ENCODE results near the gene BOLA3.
"Not testable (repeated sequence)": the region's sequence is repeated elsewhere in the genome, so short reads cannot be mapped to it uniquely, and the experiment has no call there.

Gene BOLA3

GRCh38 chr2:74093426-74093825, 54.3 kb downstream of the BOLA3 start:
- WGBS, 2 experiments (ENCODE audit: insufficient coverage in 2 of 2) = 92 to 93% methylated on average over 9 to 13 of the region's 13 CpGs
- Histone ChIP-seq H3K36me3 (ENCODE audit: control insufficient read depth, insufficient read depth, low read length) (peaks cover 76% of the 10 kb centered on the region), H3K4me3 (ENCODE audit: extremely low read depth, insufficient read depth, low read length, poor library complexity, severe bottlenecking) (no peak overlapping the region)

GRCh38 chr2:74092275-74092674, 55.4 kb downstream of the BOLA3 start:
- Histone ChIP-seq H3K27ac (ENCODE audit: low read depth, low read length, severe bottlenecking) (no peak overlapping the region), H3K9me3 (ENCODE audit: control insufficient read depth, low read length) (no peaks in the 10 kb centered on the region), H3K36me3 (ENCODE audit: control insufficient read depth, insufficient read depth, low read length) (peaks cover 79% of the 10 kb centered on the region), H3K4me1 (ENCODE audit: control insufficient read depth, insufficient read depth, low read length, poor library complexity, severe bottlenecking) (peaks cover 19% of the 10 kb centered on the region), H3K4me3 (ENCODE audit: extremely low read depth, insufficient read depth, low read length, poor library complexity, severe bottlenecking) (no peak overlapping the region)
- WGBS, 2 experiments (ENCODE audit: insufficient coverage in 2 of 2) = 93 to 95% methylated on average over 7 of the region's 7 CpGs

More at GRCh38 chr2:74093426-74093825, 54.3 kb downstream of the BOLA3 start:
- Histone ChIP-seq H3K4me1 (ENCODE audit: control insufficient read depth, insufficient read depth, low read length, poor library complexity, severe bottlenecking) (peaks cover 19% of the 10 kb centered on the region), H3K27ac (ENCODE audit: low read depth, low read length, severe bottlenecking) (no peak overlapping the region), H3K9me3 (ENCODE audit: control insufficient read depth, low read length) (no peaks in the 10 kb centered on the region)

GRCh38 chr2:74091391-74091790, 56.3 kb downstream of the BOLA3 start:
- WGBS, 2 experiments (ENCODE audit: insufficient coverage in 2 of 2) = 100% methylated on average over 1 to 3 of the region's 3 CpGs
- Histone ChIP-seq H3K9me3 (ENCODE audit: control insufficient read depth, low read length) (no peaks in the 10 kb centered on the region), H3K36me3 (ENCODE audit: control insufficient read depth, insufficient read depth, low read length) (peaks cover 80% of the 10 kb centered on the region), H3K27ac (ENCODE audit: low read depth, low read length, severe bottlenecking) (no peak overlapping the region), H3K4me3 (ENCODE audit: extremely low read depth, insufficient read depth, low read length, poor library complexity, severe bottlenecking) (no peak overlapping the region), H3K4me1 (ENCODE audit: control insufficient read depth, insufficient read depth, low read length, poor library complexity, severe bottlenecking) (peaks cover 19% of the 10 kb centered on the region)

- Histone ChIP-seq H3K9me3 (ENCODE audit: control insufficient read depth, low read length) (no peaks in the 10 kb centered on the region), H3K4me3 (ENCODE audit: extremely low read depth, insufficient read depth, low read length, poor library complexity, severe bottlenecking) (no peak overlapping the region), H3K27ac (ENCODE audit: low read depth, low read length, severe bottlenecking) (no peak overlapping the region), H3K4me1 (ENCODE audit: control insufficient read depth, insufficient read depth, low read length, poor library complexity, severe bottlenecking) (peaks cover 19% of the 10 kb centered on the region), H3K36me3 (ENCODE audit: control insufficient read depth, insufficient read depth, low read length) (peaks cover 85% of the 10 kb centered on the region)
- 94 to 96% methylated on average over 19 to 24 of the region's 26 CpGs for WGBS, 2 experiments (ENCODE audit: insufficient coverage in 2 of 2)
Observed at GRCh38 chr2:74089816-74090745, 57.6 kb downstream of the BOLA3 start.

- WGBS, 2 experiments (ENCODE audit: insufficient coverage in 2 of 2) = 80 to 96% methylated on average over 1 to 4 of the region's 8 CpGs
- peaks cover 19% of the 10 kb centered on the region for H3K4me1 ChIP-seq (ENCODE audit: control insufficient read depth, insufficient read depth, low read length, poor library complexity, severe bottlenecking)
- H3K4me3 ChIP-seq (ENCODE audit: extremely low read depth, insufficient read depth, low read length, poor library complexity, severe bottlenecking); H3K27ac ChIP-seq (ENCODE audit: low read depth, low read length, severe bottlenecking); H3K9me3 ChIP-seq (ENCODE audit: control insufficient read depth, low read length): not testable (repeated sequence)
- peaks cover 81% of the 10 kb centered on the region for H3K36me3 ChIP-seq (ENCODE audit: control insufficient read depth, insufficient read depth, low read length)
Observed at GRCh38 chr2:74088676-74089075, 59.0 kb downstream of the BOLA3 start.

- Histone ChIP-seq H3K9me3 (ENCODE audit: control insufficient read depth, low read length) (no peaks in the 10 kb centered on the region), H3K27ac (ENCODE audit: low read depth, low read length, severe bottlenecking) (no peak overlapping the region), H3K4me3 (ENCODE audit: extremely low read depth, insufficient read depth, low read length, poor library complexity, severe bottlenecking) (no peak overlapping the region), H3K4me1 (ENCODE audit: control insufficient read depth, insufficient read depth, low read length, poor library complexity, severe bottlenecking) (peaks cover 19% of the 10 kb centered on the region), H3K36me3 (ENCODE audit: control insufficient read depth, insufficient read depth, low read length) (peaks cover 81% of the 10 kb centered on the region)
- WGBS, 2 experiments (ENCODE audit: insufficient coverage in 2 of 2) = 96 to 98% methylated on average over 12 to 16 of the region's 16 CpGs
Observed at GRCh38 chr2:74087696-74088095, 60.0 kb downstream of the BOLA3 start.

- H3K36me3 ChIP-seq (ENCODE audit: control insufficient read depth, insufficient read depth, low read length) = peaks cover 82% of the 10 kb centered on the region
- 79 to 85% methylated on average over 4 of the region's 6 CpGs for WGBS, 2 experiments (ENCODE audit: insufficient coverage in 2 of 2)
- no peak overlapping the region for H3K27ac ChIP-seq (ENCODE audit: low read depth, low read length, severe bottlenecking)
- H3K9me3 ChIP-seq (ENCODE audit: control insufficient read depth, low read length) = no peaks in the 10 kb centered on the region
- H3K4me3 ChIP-seq (ENCODE audit: extremely low read depth, insufficient read depth, low read length, poor library complexity, severe bottlenecking) = no peak overlapping the region
- H3K4me1 ChIP-seq (ENCODE audit: control insufficient read depth, insufficient read depth, low read length, poor library complexity, severe bottlenecking) = peaks cover 11% of the 10 kb centered on the region
Observed at GRCh38 chr2:74086021-74086420, 61.7 kb downstream of the BOLA3 start.
